ENCODE measurements around the gene SPPL2C. TPM values are rescaled to one million over a fixed set of nuclear protein-coding genes. Genes with fewer than 3 reads are reported as not detected.

The SPPL2C gene
- total and polyA plus RNA-seq, 7 donors, result 0.60 TPM; not detected in 6

GRCh38 chr17:45848405-45848804 lies 3.7 kb downstream of the SPPL2C start:
- no peak for DNase-seq
- no peak overlapping the region for H3K27ac ChIP-seq
- no peaks in the 10 kb centered on the region for H3K4me1 ChIP-seq
- no peaks in the 10 kb centered on the region for H3K36me3 ChIP-seq
- 87 to 88% methylated on average over 9 of the region's 9 CpGs for WGBS, 2 donors
- no peak overlapping the region for H3K4me3 ChIP-seq
- intact Hi-C loops (cut with DNase I), result no loop called here
- no peaks in the 10 kb centered on the region for H3K9me3 ChIP-seq
- TF ChIP-seq, protein P1, sequence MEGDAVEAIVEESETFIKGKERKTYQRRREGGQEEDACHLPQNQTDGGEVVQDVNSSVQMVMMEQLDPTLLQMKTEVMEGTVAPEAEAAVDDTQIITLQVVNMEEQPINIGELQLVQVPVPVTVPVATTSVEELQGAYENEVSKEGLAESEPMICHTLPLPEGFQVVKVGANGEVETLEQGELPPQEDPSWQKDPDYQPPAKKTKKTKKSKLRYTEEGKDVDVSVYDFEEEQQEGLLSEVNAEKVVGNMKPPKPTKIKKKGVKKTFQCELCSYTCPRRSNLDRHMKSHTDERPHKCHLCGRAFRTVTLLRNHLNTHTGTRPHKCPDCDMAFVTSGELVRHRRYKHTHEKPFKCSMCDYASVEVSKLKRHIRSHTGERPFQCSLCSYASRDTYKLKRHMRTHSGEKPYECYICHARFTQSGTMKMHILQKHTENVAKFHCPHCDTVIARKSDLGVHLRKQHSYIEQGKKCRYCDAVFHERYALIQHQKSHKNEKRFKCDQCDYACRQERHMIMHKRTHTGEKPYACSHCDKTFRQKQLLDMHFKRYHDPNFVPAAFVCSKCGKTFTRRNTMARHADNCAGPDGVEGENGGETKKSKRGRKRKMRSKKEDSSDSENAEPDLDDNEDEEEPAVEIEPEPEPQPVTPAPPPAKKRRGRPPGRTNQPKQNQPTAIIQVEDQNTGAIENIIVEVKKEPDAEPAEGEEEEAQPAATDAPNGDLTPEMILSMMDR (IDR thresholded peaks at IDR 0.05), result no peak
- TF ChIP-seq POLR2AphosphoS5 (IDR thresholded peaks at IDR 0.05) (no peak), POLR2A (IDR thresholded peaks at IDR 0.05) (no peak), EP300 (IDR thresholded peaks at IDR 0.05) (no peak)
- peaks cover 5 to 23% (median 15%) of the 10 kb centered on the region in 3 donors for H3K27me3 ChIP-seq

- TF ChIP-seq, protein P1 (IDR thresholded peaks at IDR 0.05), result no peak
- TF ChIP-seq POLR2A (IDR thresholded peaks at IDR 0.05) (no peak), EP300 (IDR thresholded peaks at IDR 0.05) (no peak), POLR2AphosphoS5 (IDR thresholded peaks at IDR 0.05) (no peak)
- H3K4me1 ChIP-seq, result no peaks in the 10 kb centered on the region
- no peak for DNase-seq
- H3K27me3 ChIP-seq, result peaks cover 6 to 24% (median 15%) of the 10 kb centered on the region in 3 donors
- H3K36me3 ChIP-seq, result no peaks in the 10 kb centered on the region
- no peak overlapping the region for H3K27ac ChIP-seq
- 75 to 81% methylated on average over 15 of the region's 15 CpGs for WGBS, 2 donors
- no peak overlapping the region for H3K4me3 ChIP-seq
- H3K9me3 ChIP-seq, result no peaks in the 10 kb centered on the region
- intact Hi-C loops (cut with DNase I), result no loop called here
These were observed 4.3 kb downstream of the SPPL2C start for GRCh38 chr17:45848868-45849535.

- Histone ChIP-seq H3K9me3 (no peaks in the 10 kb centered on the region), H3K36me3 (no peaks in the 10 kb centered on the region), H3K27me3 (peaks cover 6 to 24% (median 15%) of the 10 kb centered on the region in 3 donors), H3K4me3 (no peak overlapping the region), H3K4me1 (no peaks in the 10 kb centered on the region), H3K27ac (no peak overlapping the region)
- whole genome bisulfite sequencing, 2 donors, result 80 to 81% methylated on average over 7 of the region's 7 CpGs
- intact Hi-C loops (cut with DNase I), result no loop called here
- TF ChIP-seq EP300 (IDR thresholded peaks at IDR 0.05), result no peak
- no peak for TF ChIP-seq POLR2A (IDR thresholded peaks at IDR 0.05)
- TF ChIP-seq, protein P1 (IDR thresholded peaks at IDR 0.05), result no peak
- TF ChIP-seq POLR2AphosphoS5 (IDR thresholded peaks at IDR 0.05), result no peak
- no peak for DNase-seq
These were observed 4.9 kb downstream of the SPPL2C start for GRCh38 chr17:45849536-45849990.

GRCh38 chr17:45850011-45850410 lies 5.3 kb downstream of the SPPL2C start:
- intact Hi-C loops (cut with DNase I), result no loop called here
- WGBS, 2 donors, result 79 to 84% methylated on average over 4 of the region's 4 CpGs

More at GRCh38 chr17:45850011-45850410, 5.3 kb downstream of the SPPL2C start:
- TF ChIP-seq EP300 (IDR thresholded peaks at IDR 0.05) (no peak), POLR2AphosphoS5 (IDR thresholded peaks at IDR 0.05) (no peak), POLR2A (IDR thresholded peaks at IDR 0.05) (no peak)
- TF ChIP-seq, protein P1 (IDR thresholded peaks at IDR 0.05), result no peak
- no peaks in the 10 kb centered on the region for H3K9me3 ChIP-seq
- no peaks in the 10 kb centered on the region for H3K36me3 ChIP-seq
- no peak overlapping the region for H3K4me3 ChIP-seq
- no peaks in the 10 kb centered on the region for H3K4me1 ChIP-seq
- peaks cover 6 to 24% (median 15%) of the 10 kb centered on the region in 3 donors for H3K27me3 ChIP-seq
- no peak for DNase-seq
- no peak overlapping the region for H3K27ac ChIP-seq

Measured in sigmoid colon (tissue), 7 donors.